ENCODE data around the gene IPO11. TPM values are rescaled to one million over a fixed set of nuclear protein-coding genes. Genes with fewer than 3 reads are reported as not detected.

Gene IPO11
- total and polyA plus RNA-seq, 2 of the 13 experiments (the other 11 are each of a cell fraction or from before 2014, with no cell fraction given): 13.9 to 24.4 TPM

- TF ChIP-seq ZBTB26 (CRISPR knock-in tag; IDR thresholded peaks at IDR 0.05; ENCODE audit: borderline replicate concordance): no peak
- 0 out of 2 replicates have a peak, but pooled peaks have one; percentile 36 for TF ChIP-seq PPARG (CRISPR knock-in tag; conservative IDR thresholded peaks at IDR 0.05)
- TF ChIP-seq NR2F6 (IDR thresholded peaks at IDR 0.05): 0 out of 2 replicates have a peak, but pooled peaks have one; percentile 28
- TF ChIP-seq NR2F6 (CRISPR knock-in tag; IDR thresholded peaks at IDR 0.05): no peak
- no peak for TF ChIP-seq HBP1 (CRISPR knock-in tag; IDR thresholded peaks at IDR 0.05; ENCODE audit: low read depth)
- no peak for TF ChIP-seq SOX6 (IDR thresholded peaks at IDR 0.05)
- TF ChIP-seq SOX6 (CRISPR knock-in tag; IDR thresholded peaks at IDR 0.05): peak; percentile 84
- TF ChIP-seq ZBTB40 (IDR thresholded peaks at IDR 0.05): no peak
- no peak for TF ChIP-seq ZBTB40 (CRISPR knock-in tag; IDR thresholded peaks at IDR 0.05)
- no peak for TF ChIP-seq IKZF4 (CRISPR knock-in tag; IDR thresholded peaks at IDR 0.05; ENCODE audit: borderline replicate concordance, low read depth, not compliant biosample characterization)
- no peak for TF ChIP-seq SKIL (CRISPR knock-in tag; IDR thresholded peaks at IDR 0.05; ENCODE audit: borderline replicate concordance)
- no peak for TF ChIP-seq AGO2 (optimal IDR thresholded peaks at IDR 0.05; ENCODE audit: low read depth, low read length)
- no peak for TF ChIP-seq ZNF276 (CRISPR knock-in tag; IDR thresholded peaks at IDR 0.05; ENCODE audit: low read depth)
- TF ChIP-seq SMARCE1 (IDR thresholded peaks at IDR 0.05; ENCODE audit: borderline replicate concordance): no peak
Measured at GRCh38 chr5:62652225-62652624, 239.7 kb downstream of the IPO11 start (continued).

Data from HepG2 (cell line).